SK-N-SH (cell line): Measurements from ENCODE around the gene NOC2L. TPM values are rescaled to one million over a fixed set of nuclear protein-coding genes. Genes with fewer than 3 reads are reported as not detected.

Source experiments
- CTCF ChIA-PET: fragments of 300-600, 350-600 bp; formaldehyde crosslinking; extraction: SDS; loops from one replicate; lab custom pipeline; 2021; lab: Yijun Ruan, JAX
- POLR2A ChIA-PET: fragments of 350-600 bp; sonication (Branson Sonifier 250); formaldehyde crosslinking; extraction: SDS; loops from one replicate; lab custom pipeline; 2020; ENCODE audit warnings: antibody characterized with exemption, inconsistent platforms; lab: Yijun Ruan, JAX
- DNase-seq: peaks from one replicate; pipeline ENCODE4 v3.0.0; 2012
- H2AFZ ChIP-seq: fragments of 200-600 bp; sonication (generic); 2 replicates; pipeline ENCODE4 v1.8.1; 2016; ENCODE audit warnings: antibody characterized with exemption, mild to moderate bottlenecking, low read depth
- H3F3A ChIP-seq: fragments of 200-600 bp; sonication (generic); replicated peaks from 2 replicates; pipeline ENCODE3; 2016; ENCODE audit warnings: antibody characterized with exemption, mild to moderate bottlenecking; ENCODE audit not compliant: insufficient read depth
- H3K27ac ChIP-seq, 2 experiments: fragments of 200-500 bp in 1 of 2; fragments of 200-600 bp in 1 of 2; sonication (Bioruptor generic) in 1 of 2; sonication (generic), shearing (Covaris generic) in 1 of 2; 2 replicates each; pipeline versions ENCODE4 v1.5.1 to v1.6.1; 2014 to 2016; ENCODE audit warnings: low read depth in 2 of 2, inconsistent platforms in 1 of 2, low read length in 1 of 2, mild to moderate bottlenecking in 1 of 2, mixed read lengths in 1 of 2
- H3K27me3 ChIP-seq: fragments of 200-600 bp; sonication (generic), shearing (Covaris generic); 2 replicates; pipeline ENCODE4 v1.6.1; 2016; ENCODE audit warnings: mixed run types; ENCODE audit not compliant: insufficient read depth
- H3K36me3 ChIP-seq, 2 experiments: fragments of 200-500 bp in 1 of 2; fragments of 200-600 bp in 1 of 2; sonication (Bioruptor generic) in 1 of 2; sonication (generic) in 1 of 2; replicated peaks in 1 of 2; 2 replicates each; pipeline versions ENCODE3 to v1.5.1; 2014 to 2016; ENCODE audit warnings: low read length in 1 of 2, mild to moderate bottlenecking in 1 of 2; ENCODE audit not compliant: insufficient read depth in 2 of 2, control insufficient read depth in 1 of 2
- H3K4me1 ChIP-seq, 2 experiments: fragments of 200-500 bp in 1 of 2; fragments of 200-600 bp in 1 of 2; sonication (Bioruptor generic) in 1 of 2; sonication (generic), shearing (Covaris generic) in 1 of 2; 2 replicates each; pipeline versions ENCODE4 v1.5.1 to v1.6.1; 2014 to 2016; ENCODE audit warnings: low read depth in 1 of 2, low read length in 1 of 2, mixed run types in 1 of 2; ENCODE audit not compliant: insufficient read depth in 2 of 2, control insufficient read depth in 1 of 2
- H3K4me2 ChIP-seq: fragments of 200-600 bp; sonication (generic), shearing (Covaris generic); 2 replicates; pipeline ENCODE4 v1.6.1; 2017; ENCODE audit warnings: mixed run types
- H3K4me3 ChIP-seq, 2 experiments: fragments of 200-500 bp in 1 of 2; fragments of 200-600 bp in 1 of 2; sonication (Bioruptor generic) in 1 of 2; sonication (generic), shearing (Covaris generic) in 1 of 2; 2 replicates each; pipeline versions ENCODE4 v1.5.1 to v1.8.1; 2014 to 2016; ENCODE audit warnings: low read depth in 2 of 2, inconsistent platforms in 1 of 2, low read length in 1 of 2, mild to moderate bottlenecking in 1 of 2, mixed read lengths in 1 of 2, moderate library complexity in 1 of 2
- H3K79me2 ChIP-seq: fragments of 200-600 bp; sonication (generic); 2 replicates; pipeline ENCODE4 v1.8.1; 2017; ENCODE audit warnings: mild to moderate bottlenecking; ENCODE audit not compliant: insufficient read depth
- H3K9ac ChIP-seq: fragments of 200-600 bp; sonication (generic); 2 replicates; pipeline ENCODE4 v1.6.1; 2017; ENCODE audit warnings: mixed run types
- H3K9me2 ChIP-seq: fragments of 200-600 bp; sonication (generic); 2 replicates; pipeline ENCODE4 v1.6.1; 2017; ENCODE audit warnings: mixed run types
- H3K9me3 ChIP-seq: fragments of 200-600 bp; sonication (generic); 2 replicates; pipeline ENCODE4 v1.6.1; 2017; ENCODE audit warnings: mixed run types, mild to moderate bottlenecking, moderate library complexity
- H4K20me1 ChIP-seq: fragments of 200-600 bp; sonication (generic); 2 replicates; pipeline ENCODE4 v1.6.1; 2017; ENCODE audit warnings: mild to moderate bottlenecking, mixed run types; ENCODE audit not compliant: insufficient read depth
- CTCF ChIP-seq: fragments of 200-600 bp; sonication (generic); IDR thresholded peaks from 2 replicates; pipeline ENCODE4 v1.6.1; 2017; ENCODE audit warnings: antibody characterized with exemption, mild to moderate bottlenecking, moderate library complexity
- ELF1 ChIP-seq: IDR thresholded peaks from 2 replicates; pipeline ENCODE4 v1.4.0; 2012
- EZH2phosphoT487 ChIP-seq: fragments of 200-600 bp; sonication (generic); IDR thresholded peaks from 2 replicates; pipeline ENCODE4 v1.6.1; 2017; ENCODE audit warnings: low read depth, mixed run types, mild to moderate bottlenecking, antibody characterized with exemption, moderate library complexity, borderline replicate concordance
- FOSL2 ChIP-seq: IDR thresholded peaks from 2 replicates; pipeline ENCODE4 v1.4.0; 2012; ENCODE audit warnings: low read depth, mild to moderate bottlenecking, moderate library complexity, borderline replicate concordance
- FOXJ3 ChIP-seq: sonication (generic); formaldehyde crosslinking; IDR thresholded peaks from 2 replicates; pipeline ENCODE4 v1.5.1; 2020; ENCODE audit warnings: mild to moderate bottlenecking, missing genetic modification reagents
- FOXM1 ChIP-seq: IDR thresholded peaks from 2 replicates; pipeline ENCODE4 v1.4.0; 2012; ENCODE audit warnings: low read depth, mild to moderate bottlenecking
- GABPA ChIP-seq: IDR thresholded peaks from 2 replicates; pipeline ENCODE4 v1.4.0; 2012; ENCODE audit warnings: low read depth, mild to moderate bottlenecking
- IRF3 ChIP-seq: fragments of 150-350 bp; IDR thresholded peaks from 2 replicates; pipeline ENCODE4 v1.6.1; 2016; ENCODE audit warnings: mild to moderate bottlenecking, low read depth, low read length
- MEF2A ChIP-seq: IDR thresholded peaks from 2 replicates; pipeline ENCODE4 v1.4.0; 2012; ENCODE audit warnings: low read depth, borderline replicate concordance
- PBX3 ChIP-seq: IDR thresholded peaks from 2 replicates; pipeline ENCODE4; 2012
- POLR2AphosphoS5 ChIP-seq: IDR thresholded peaks from 2 replicates; pipeline ENCODE4 v1.6.1; 2012; ENCODE audit warnings: low read depth, low read length
- RAD21 ChIP-seq: IDR thresholded peaks from 2 replicates; pipeline ENCODE4 v1.6.1; 2012; ENCODE audit warnings: mild to moderate bottlenecking, low read length
- RFX5 ChIP-seq: IDR thresholded peaks from 2 replicates; pipeline ENCODE4 v1.6.1; 2012; ENCODE audit warnings: mild to moderate bottlenecking, improper control_type of control experiment, low read length
- SIN3A ChIP-seq: IDR thresholded peaks from 2 replicates; pipeline ENCODE4 v1.6.1; 2012; ENCODE audit warnings: low read depth, mild to moderate bottlenecking, low read length, moderate library complexity, borderline replicate concordance
- TCF12 ChIP-seq: IDR thresholded peaks from 2 replicates; pipeline ENCODE4 v1.4.0; 2012
- TEAD4 ChIP-seq: IDR thresholded peaks from 2 replicates; pipeline ENCODE4 v1.4.0; 2012; ENCODE audit warnings: mild to moderate bottlenecking, borderline replicate concordance; ENCODE audit not compliant: insufficient read depth
- YY1 ChIP-seq: IDR thresholded peaks from 2 replicates; pipeline ENCODE4 v1.4.0; 2012; ENCODE audit warnings: low read depth, mild to moderate bottlenecking
- WGBS: methylation state at CpG from one replicate; pipeline ENCODE4 v1.1.6; 2017; ENCODE audit warnings: low lambda C conversion rate; 5-methylcytosine and 5-hydroxymethylcytosine counted together
- polyA plus RNA-seq, 3 experiments: library from polyadenylated mRNA; depleted of rRNA; stranded (reverse); fragments of >200 nt; gene quantifications; 2 replicates each; pipeline ENCODE4 v1.2.3, GENCODE V29; 2012

Gene NOC2L
- polyA plus RNA-seq, 1 of the 3 experiments (the other 2 are of a cell fraction): 124 TPM

GRCh38 chr1:971751-972506 lies 12.9 kb upstream of the NOC2L start:
- TF ChIP-seq GABPA (no peak), FOXM1 (no peak), FOXJ3 (CRISPR knock-in tag) (no peak), ELF1 (no peak), RFX5 (no peak), POLR2AphosphoS5 (no peak), CTCF (no peak), PBX3 (no peak), TEAD4 (no peak), IRF3 (no peak), YY1 (no peak), SIN3A (no peak), EZH2phosphoT487 (no peak), MEF2A (no peak), FOSL2 (no peak), TCF12 (no peak), RAD21 (no peak)
- TF ChIP-seq, all 33 proteins: peak for 0
- peaks cover 3% of the 10 kb centered on the region for H3F3A ChIP-seq
- H3K9ac ChIP-seq: no peak overlapping the region
- WGBS: 60% methylated on average over 9 of the region's 34 CpGs
- H3K4me2 ChIP-seq: no peak overlapping the region
- no peaks in the 10 kb centered on the region for H3K9me3 ChIP-seq
- no peak for DNase-seq
- no peaks in the 10 kb centered on the region for H3K9me2 ChIP-seq
- POLR2A ChIA-PET: no interaction called here
- H3K79me2 ChIP-seq: no peaks in the 10 kb centered on the region
- H2AFZ ChIP-seq: no peak overlapping the region
- H3K27ac ChIP-seq: no peak overlapping the region
- no peaks in the 10 kb centered on the region for H3K36me3 ChIP-seq
- H3K4me1 ChIP-seq: peaks cover 0 to 9% of the 10 kb centered on the region in 2 experiments; a peak in 1 of 4 replicates
- CTCF ChIA-PET: interaction anchor here (0.9 to 1.7 kb wide), 4 partner anchors 13 to 67 kb away, joined by 3 to 7 read pairs (median 4); partner anchors contain the start of gene NOC2L
- no peaks in the 10 kb centered on the region for H3K27me3 ChIP-seq
- no peaks in the 10 kb centered on the region for H4K20me1 ChIP-seq
- H3K4me3 ChIP-seq: no peak overlapping the region
